Measurements from ENCODE around the gene BBX.
"Not testable (repeated sequence)": the region's sequence is repeated elsewhere in the genome, so short reads cannot be mapped to it uniquely, and the experiment has no call there.

The BBX gene

GRCh38 chr3:107816107-107816506, 293.3 kb downstream of the BBX start:
- no peak for DNase-seq

- no peak for DNase-seq
Observed at GRCh38 chr3:107817076-107817475, 294.3 kb downstream of the BBX start.

- no peak for DNase-seq
Observed at GRCh38 chr3:107818025-107818424, 295.3 kb downstream of the BBX start.

- DNase-seq = no peak
Observed at GRCh38 chr3:107819656-107820055, 296.9 kb downstream of the BBX start.

GRCh38 chr3:107822308-107822707, 299.5 kb downstream of the BBX start:
- no peak for DNase-seq

- no peak for DNase-seq
Observed at GRCh38 chr3:107824822-107825371, 302.1 kb downstream of the BBX start.

GRCh38 chr3:107825556-107825955, 302.8 kb downstream of the BBX start:
- DNase-seq = no peak

- DNase-seq = no peak
Observed at GRCh38 chr3:107826727-107827126, 304.0 kb downstream of the BBX start.

GRCh38 chr3:107829185-107829584, 306.4 kb downstream of the BBX start:
- DNase-seq = no peak

GRCh38 chr3:107831590-107831989, 308.8 kb downstream of the BBX start:
- no peak for DNase-seq

- no peak for DNase-seq
Observed at GRCh38 chr3:107833043-107833442, 310.3 kb downstream of the BBX start.

- no peak for DNase-seq
Observed at GRCh38 chr3:107833722-107834416, 311.1 kb downstream of the BBX start.

GRCh38 chr3:107835001-107835400, 312.2 kb downstream of the BBX start:
- not testable (repeated sequence) for DNase-seq

- no peak for DNase-seq
Observed at GRCh38 chr3:107837895-107838612, 315.3 kb downstream of the BBX start.

GRCh38 chr3:107841831-107842230, 319.1 kb downstream of the BBX start:
- no peak for DNase-seq

- no peak for DNase-seq
Observed at GRCh38 chr3:107842940-107843339, 320.2 kb downstream of the BBX start.

- DNase-seq = no peak
Observed at GRCh38 chr3:107845380-107846278, 322.9 kb downstream of the BBX start.

GRCh38 chr3:107846279-107846852, 323.6 kb downstream of the BBX start:
- no peak for DNase-seq

- DNase-seq = no peak
Observed at GRCh38 chr3:107847791-107848190, 325.0 kb downstream of the BBX start.

- DNase-seq = no peak
Observed at GRCh38 chr3:107848351-107848915, 325.7 kb downstream of the BBX start.

GRCh38 chr3:107850681-107851080, 327.9 kb downstream of the BBX start:
- DNase-seq = no peak

GRCh38 chr3:107853821-107854220, 331.1 kb downstream of the BBX start:
- no peak for DNase-seq

GRCh38 chr3:107854733-107855132, 332.0 kb downstream of the BBX start:
- DNase-seq = no peak

All from CD4-positive, alpha-beta T cell treated with Interleukin-4 for 4 hours (primary cell).